NCI-H2196 treated with DMSO at 0.1 percent for 48 hours (cell line): ENCODE data around the gene GCH1.
"Not testable (repeated sequence)": the region's sequence is repeated elsewhere in the genome, so short reads cannot be mapped to it uniquely, and the experiment has no call there.

Source experiments
- DNase-seq: peaks from one replicate; lab custom pipeline; 2025; ENCODE audit not compliant: unreplicated experiment; lab: John Stamatoyannopoulos, UW

GCH1 gene

GRCh38 chr14:54902521-54903420 lies at the start of gene GCH1:
Gene GCH1, minus strand, starts transcription at chr14:54902826. Its CDS starts 163 bp downstream, at chr14:54902663.
- DNase-seq = peak; percentile 54

GRCh38 chr14:54947230-54947629 lies 44.6 kb upstream of the GCH1 start:
- no peak for DNase-seq

- no peak for DNase-seq
Observed at GRCh38 chr14:54946500-54946899, 43.9 kb upstream of the GCH1 start.

GRCh38 chr14:54944737-54945391 lies 42.2 kb upstream of the GCH1 start:
- DNase-seq = no peak

GRCh38 chr14:54942913-54943312 lies 40.3 kb upstream of the GCH1 start:
- DNase-seq = no peak

GRCh38 chr14:54936816-54937215 lies 34.2 kb upstream of the GCH1 start:
- DNase-seq = no peak

- DNase-seq = no peak
Observed at GRCh38 chr14:54935958-54936357, 33.3 kb upstream of the GCH1 start.

- no peak for DNase-seq
Observed at GRCh38 chr14:54935100-54935499, 32.5 kb upstream of the GCH1 start.

GRCh38 chr14:54933006-54933405 lies 30.4 kb upstream of the GCH1 start:
- DNase-seq = no peak

- DNase-seq = no peak
Observed at GRCh38 chr14:54931598-54932340, 29.1 kb upstream of the GCH1 start.

- no peak for DNase-seq
Observed at GRCh38 chr14:54931101-54931500, 28.5 kb upstream of the GCH1 start.

GRCh38 chr14:54929556-54929955 lies 26.9 kb upstream of the GCH1 start:
- no peak for DNase-seq

GRCh38 chr14:54928216-54928615 lies 25.6 kb upstream of the GCH1 start:
- no peak for DNase-seq

- no peak for DNase-seq
Observed at GRCh38 chr14:54927551-54927950, 24.9 kb upstream of the GCH1 start.

- not testable (repeated sequence) for DNase-seq
Observed at GRCh38 chr14:54926570-54926969, 23.9 kb upstream of the GCH1 start.

- no peak for DNase-seq
Observed at GRCh38 chr14:54922598-54922997, 20.0 kb upstream of the GCH1 start.

GRCh38 chr14:54920052-54920451 lies 17.4 kb upstream of the GCH1 start:
- no peak for DNase-seq

GRCh38 chr14:54919330-54919729 lies 16.7 kb upstream of the GCH1 start:
- DNase-seq = no peak

GRCh38 chr14:54918427-54918826 lies 15.8 kb upstream of the GCH1 start:
- DNase-seq = no peak

- DNase-seq = no peak
Observed at GRCh38 chr14:54916101-54916500, 13.5 kb upstream of the GCH1 start.

- no peak for DNase-seq
Observed at GRCh38 chr14:54909817-54910558, 7.4 kb upstream of the GCH1 start.
